ENCODE measurements around the gene SCN4A.

SCN4A gene

GRCh38 chr17:63934183-63935112 is 38.3 kb downstream of the SCN4A start:
- Histone ChIP-seq H3K36me3 (ENCODE audit: control insufficient read depth, insufficient read depth, low read length) (peaks cover 13% of the 10 kb centered on the region), H3K27me3 (replicated peaks; ENCODE audit: control insufficient read depth, insufficient read depth, low read length) (no peaks in the 10 kb centered on the region), H3K4me3 (replicated peaks; ENCODE audit: low read depth, low read length) (no peak overlapping the region)
- TF ChIP-seq CTCF (IDR thresholded peaks at IDR 0.05; ENCODE audit: insufficient read depth, low read length, poor library complexity, severe bottlenecking) = no peak
- DNase-seq (ENCODE audit: extremely low read depth, insufficient read length) = no peak

GRCh38 chr17:63933598-63933997 is 39.1 kb downstream of the SCN4A start:
- H3K4me3 ChIP-seq (replicated peaks; ENCODE audit: low read depth, low read length) = no peak overlapping the region
- no peak for TF ChIP-seq CTCF (IDR thresholded peaks at IDR 0.05; ENCODE audit: insufficient read depth, low read length, poor library complexity, severe bottlenecking)
- H3K36me3 ChIP-seq (ENCODE audit: control insufficient read depth, insufficient read depth, low read length) = peaks cover 20% of the 10 kb centered on the region
- DNase-seq (ENCODE audit: extremely low read depth, insufficient read length) = no peak
- no peaks in the 10 kb centered on the region for H3K27me3 ChIP-seq (replicated peaks; ENCODE audit: control insufficient read depth, insufficient read depth, low read length)

GRCh38 chr17:63932721-63933120 is 40.0 kb downstream of the SCN4A start:
- no peaks in the 10 kb centered on the region for H3K27me3 ChIP-seq (replicated peaks; ENCODE audit: control insufficient read depth, insufficient read depth, low read length)
- no peak for DNase-seq (ENCODE audit: extremely low read depth, insufficient read length)
- peaks cover 27% of the 10 kb centered on the region for H3K36me3 ChIP-seq (ENCODE audit: control insufficient read depth, insufficient read depth, low read length)
- peak overlapping the region; percentile 99 for H3K4me3 ChIP-seq (replicated peaks; ENCODE audit: low read depth, low read length)
- no peak for TF ChIP-seq CTCF (IDR thresholded peaks at IDR 0.05; ENCODE audit: insufficient read depth, low read length, poor library complexity, severe bottlenecking)

- H3K27me3 ChIP-seq (replicated peaks; ENCODE audit: control insufficient read depth, insufficient read depth, low read length) = no peaks in the 10 kb centered on the region
- DNase-seq (ENCODE audit: extremely low read depth, insufficient read length) = peak; percentile 86
- H3K36me3 ChIP-seq (ENCODE audit: control insufficient read depth, insufficient read depth, low read length) = peaks cover 27% of the 10 kb centered on the region
- no peak for TF ChIP-seq CTCF (IDR thresholded peaks at IDR 0.05; ENCODE audit: insufficient read depth, low read length, poor library complexity, severe bottlenecking)
- H3K4me3 ChIP-seq (replicated peaks; ENCODE audit: low read depth, low read length) = peak within 1 kb of the TSS; percentile 99
Measured at GRCh38 chr17:63931981-63932561, 40.6 kb downstream of the SCN4A start, which contains the start of gene CD79B. Gene CD79B (minus strand): TSS chr17:63932331. CDS start chr17:63932261, 70 bp downstream.

GRCh38 chr17:63930951-63931575 is 41.7 kb downstream of the SCN4A start:
- peaks cover 27% of the 10 kb centered on the region for H3K36me3 ChIP-seq (ENCODE audit: control insufficient read depth, insufficient read depth, low read length)
- peak overlapping the region; percentile 99 for H3K4me3 ChIP-seq (replicated peaks; ENCODE audit: low read depth, low read length)
- TF ChIP-seq CTCF (IDR thresholded peaks at IDR 0.05; ENCODE audit: insufficient read depth, low read length, poor library complexity, severe bottlenecking) = no peak
- H3K27me3 ChIP-seq (replicated peaks; ENCODE audit: control insufficient read depth, insufficient read depth, low read length) = no peaks in the 10 kb centered on the region
- DNase-seq (ENCODE audit: extremely low read depth, insufficient read length) = peak; percentile 74
